HG02678 (cell line): ENCODE measurements around the gene GSG1L.

ENCODE experiments used
- ATAC-seq: cut with Tn5 transposase; IDR thresholded peaks from one replicate; pipeline ENCODE4 v1.9.1; 2021; ENCODE audit warnings: mild to moderate bottlenecking, moderate library complexity; ENCODE audit not compliant: unreplicated experiment

GSG1L gene

DNA sequence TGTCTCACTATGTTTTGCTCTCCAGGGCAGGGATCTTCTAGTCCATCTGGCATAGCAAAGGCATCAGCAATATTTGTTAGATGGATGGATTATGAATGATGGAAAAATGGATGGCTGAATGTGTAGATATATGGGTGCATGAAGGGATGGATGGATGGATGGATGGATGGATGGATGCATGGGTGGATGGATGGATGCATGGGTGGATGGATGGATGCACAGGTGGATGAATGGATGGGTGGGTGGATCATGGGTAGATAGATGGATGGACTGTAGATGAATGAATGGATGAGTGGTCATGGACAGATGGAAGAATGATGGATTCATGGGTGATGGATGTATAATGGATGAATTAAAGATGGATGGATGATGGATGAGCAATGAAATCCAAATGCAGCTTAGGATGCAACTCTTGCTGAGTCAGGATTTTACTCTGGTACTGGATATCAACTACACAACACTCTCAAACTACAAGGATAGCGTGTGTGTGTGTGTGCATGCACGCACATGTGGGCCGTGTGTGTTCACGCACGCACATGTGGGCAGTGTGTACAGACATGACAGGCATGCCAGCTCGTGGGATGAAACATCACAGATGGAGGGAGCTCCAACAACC, 34.0 kb downstream of the GSG1L start:
- no peak for ATAC-seq

DNA sequence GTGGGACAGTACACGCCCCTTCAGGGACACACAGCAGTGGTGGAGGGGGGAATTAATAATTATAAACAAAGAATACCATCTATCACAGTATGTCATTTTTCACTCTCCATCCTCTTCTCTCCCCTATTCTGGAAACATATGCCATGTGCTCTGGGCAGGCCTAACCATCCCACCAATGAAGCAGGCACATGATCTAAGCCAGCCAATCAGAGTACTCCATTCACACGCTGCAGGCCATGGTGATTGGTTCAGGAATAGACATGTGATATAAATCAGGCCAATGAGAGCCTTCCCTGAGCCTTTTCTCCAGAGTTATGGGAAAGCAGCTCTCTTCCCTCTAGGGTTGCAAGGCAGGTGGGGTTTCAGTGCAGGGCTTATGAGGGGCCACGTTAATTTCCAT, 36.5 kb downstream of the GSG1L start:
- ATAC-seq = no peak

DNA sequence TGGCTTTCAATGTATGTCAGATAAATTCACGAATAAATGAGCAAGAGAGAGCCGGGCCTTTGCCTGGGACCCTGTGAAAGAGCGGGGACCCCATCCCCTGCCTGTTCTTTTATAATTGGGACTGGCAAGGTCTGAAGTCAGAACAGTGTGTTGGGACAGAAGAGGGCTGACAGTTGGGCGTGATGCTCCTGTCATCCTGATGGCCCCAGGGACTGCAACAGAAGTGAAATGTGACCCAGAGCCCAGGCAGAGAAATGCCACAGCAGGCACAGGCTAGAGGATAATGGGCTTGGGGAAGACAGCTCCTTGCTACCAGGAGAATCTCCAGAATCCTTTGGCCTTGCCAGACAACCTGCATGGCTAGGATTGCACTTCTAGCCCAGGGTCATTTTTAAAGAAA, 37.9 kb downstream of the GSG1L start:
- ATAC-seq = no peak

GRCh38 chr16:28019218-28019617, 44.3 kb downstream of the GSG1L start:
- no peak for ATAC-seq

DNA sequence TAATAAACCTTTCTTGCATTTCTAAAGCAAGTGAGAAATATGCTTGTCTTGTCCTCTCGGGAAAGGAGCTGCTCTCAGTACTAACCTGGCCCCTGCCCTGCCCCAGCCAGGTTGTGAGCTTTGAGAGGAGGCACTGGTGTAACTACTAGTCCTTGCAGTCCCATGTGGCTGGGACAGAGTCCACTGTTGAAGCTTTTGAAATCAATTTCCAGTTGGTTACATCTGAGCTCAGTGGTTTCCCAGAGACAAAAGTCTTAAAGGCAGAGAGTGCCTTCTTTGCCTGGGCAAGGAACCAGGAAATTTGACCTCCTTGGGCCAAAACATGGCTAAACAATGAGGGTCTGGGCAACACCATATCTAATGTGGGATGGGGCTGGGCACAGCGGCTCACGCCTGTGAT, 48.7 kb downstream of the GSG1L start:
- ATAC-seq = no peak

DNA sequence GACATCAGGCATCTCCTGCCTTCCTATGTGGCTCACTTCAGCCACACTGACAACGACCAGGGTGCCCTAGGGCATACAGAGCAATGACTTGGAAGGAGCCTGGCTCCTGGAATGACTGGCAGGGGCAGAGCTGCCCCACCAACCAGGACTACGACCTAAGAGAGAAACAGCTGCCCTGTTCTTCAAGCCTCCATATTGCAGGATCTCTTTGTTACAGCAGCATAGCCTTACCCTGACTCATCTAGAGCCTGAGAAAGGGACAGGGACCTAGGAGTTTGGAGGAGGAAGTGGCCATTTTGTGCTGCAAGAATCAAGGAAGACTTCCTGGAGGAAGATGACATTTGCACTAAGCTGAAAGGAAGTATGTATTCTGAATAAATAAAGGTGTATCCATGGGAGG, 49.6 kb downstream of the GSG1L start:
- no peak for ATAC-seq

GRCh38 chr16:28013392-28013791, 50.1 kb downstream of the GSG1L start:
- no peak for ATAC-seq

DNA sequence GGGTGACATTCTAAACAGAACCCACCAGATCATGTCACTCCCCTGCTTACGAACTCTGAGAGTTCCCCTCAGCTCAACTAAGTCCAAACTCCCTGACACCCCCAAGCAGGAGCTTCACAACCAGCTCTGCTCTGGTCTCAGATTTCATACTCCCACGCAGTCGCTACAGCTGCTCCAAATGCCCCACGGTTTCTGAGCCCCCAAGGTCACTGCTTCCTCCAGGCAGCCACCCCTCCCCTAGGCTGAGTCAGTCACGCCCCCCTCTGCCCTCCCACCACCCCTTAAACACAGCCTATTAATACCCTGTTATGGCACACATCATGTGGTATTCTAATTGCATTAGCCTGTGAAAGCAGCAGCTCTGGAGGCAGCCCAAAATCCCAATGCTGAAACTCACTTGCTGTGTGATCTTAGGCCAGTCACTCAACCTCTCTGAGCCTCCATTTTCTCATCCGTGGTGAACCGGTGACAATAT, 51.5 kb downstream of the GSG1L start:
- ATAC-seq = no peak

DNA sequence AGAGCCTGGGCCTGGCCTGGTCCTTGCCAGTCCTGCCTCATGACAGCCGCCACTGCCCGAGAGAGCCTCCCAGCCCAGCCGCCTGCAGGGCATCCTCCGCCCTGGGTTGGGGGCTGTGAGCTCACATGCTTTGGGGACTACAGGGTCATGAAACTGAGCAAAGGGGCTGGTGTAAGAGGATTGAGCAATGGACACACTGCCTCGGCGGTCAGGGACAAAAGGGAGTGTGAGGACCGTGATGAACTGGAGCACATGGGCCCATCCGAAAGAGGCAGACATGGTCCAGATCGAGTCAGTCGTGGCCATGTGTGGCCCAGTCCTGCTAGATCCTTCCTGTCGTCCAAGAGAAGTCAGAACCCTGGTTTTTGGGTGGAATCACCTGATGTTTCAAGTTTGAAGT, 52.3 kb downstream of the GSG1L start:
- ATAC-seq = no peak

GRCh38 chr16:28010671-28011070, 52.8 kb downstream of the GSG1L start:
- ATAC-seq = no peak

DNA sequence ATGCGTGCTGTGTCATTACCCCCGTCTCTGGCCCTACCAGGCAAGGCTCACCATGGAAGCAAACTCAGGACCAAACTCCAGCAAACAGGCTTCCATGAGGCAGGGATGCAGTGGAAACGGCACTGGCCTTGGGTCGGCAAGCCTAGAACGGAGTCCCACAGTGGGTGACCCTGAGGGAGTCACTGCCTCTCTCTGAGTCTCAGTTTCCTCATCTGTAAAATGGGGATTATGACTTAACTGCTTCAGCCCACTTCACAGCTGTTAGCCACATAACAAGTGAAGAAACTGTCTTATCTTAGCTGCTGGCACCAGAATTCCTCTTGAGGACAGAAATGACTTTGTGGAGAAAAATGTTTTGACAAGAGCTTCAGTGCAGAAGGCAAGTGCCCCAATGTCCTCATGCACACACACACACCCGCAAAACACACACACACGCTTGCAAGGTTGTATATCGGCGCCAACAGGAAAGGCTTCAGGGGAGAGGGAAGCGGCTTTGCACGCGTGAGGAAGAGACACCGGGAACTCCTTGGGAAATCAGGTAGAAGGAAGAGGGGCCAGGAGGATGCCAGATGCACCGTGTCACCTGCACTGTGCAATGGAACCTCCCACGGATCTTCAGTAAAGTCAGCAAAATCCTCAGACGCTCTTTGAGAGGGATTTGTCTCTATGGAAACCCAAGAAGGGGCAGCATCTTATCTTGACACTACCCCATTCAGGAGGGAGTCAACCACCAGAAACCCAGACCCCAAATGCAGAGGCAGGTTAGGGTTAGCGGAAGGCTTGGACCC, 53.7 kb downstream of the GSG1L start:
- ATAC-seq = no peak

- ATAC-seq = no peak
These were observed 59.6 kb downstream of the GSG1L start for GRCh38 chr16:28003923-28004322.

- no peak for ATAC-seq
These were observed 60.3 kb downstream of the GSG1L start for GRCh38 chr16:28003021-28003865.

- no peak for ATAC-seq
These were observed 61.9 kb downstream of the GSG1L start for GRCh38 chr16:28001642-28002041.

GRCh38 chr16:28001184-28001583, 62.3 kb downstream of the GSG1L start:
- no peak for ATAC-seq

DNA sequence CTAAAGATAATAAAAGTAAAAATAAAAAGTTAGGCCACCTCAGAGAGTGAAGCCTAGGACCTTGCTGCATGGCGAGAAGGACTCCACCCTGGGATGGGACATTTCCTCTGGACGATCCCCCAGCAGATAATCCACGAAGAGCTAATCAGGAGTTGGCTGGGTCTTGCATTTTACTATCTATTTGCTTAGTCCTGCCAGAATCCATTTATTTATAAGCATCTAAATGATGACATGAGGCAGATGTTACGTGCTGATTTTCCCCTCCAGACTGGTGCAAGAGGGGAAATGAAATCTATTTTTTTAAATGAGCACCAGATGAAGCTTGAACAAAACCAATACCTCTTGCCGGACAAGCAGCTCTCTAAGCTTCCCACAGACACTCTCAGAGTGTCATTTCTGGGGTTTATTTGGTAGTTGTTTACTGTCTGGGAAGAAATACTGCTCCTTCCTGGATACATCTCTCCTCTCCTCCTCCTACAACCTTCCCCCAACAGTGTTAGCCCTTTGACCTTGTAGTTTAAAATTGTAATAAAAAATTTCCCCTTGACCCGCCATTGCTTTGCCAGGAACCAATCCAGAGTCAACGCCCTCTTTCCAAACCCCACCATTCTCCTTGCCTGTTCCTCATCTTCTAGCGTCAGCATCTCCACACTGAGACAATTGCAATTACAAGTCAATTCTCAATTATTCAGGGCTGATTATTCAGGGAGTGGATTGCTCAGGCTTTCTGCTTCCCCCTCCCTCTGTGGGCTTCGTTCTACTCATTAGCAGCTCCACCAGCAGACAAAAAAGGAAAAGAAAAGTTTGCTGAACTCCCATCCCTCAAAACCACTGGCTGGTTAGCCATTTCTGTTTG, 63.0 kb downstream of the GSG1L start:
- ATAC-seq = no peak

- no peak for ATAC-seq
These were observed 63.8 kb downstream of the GSG1L start for GRCh38 chr16:27999687-28000086.

GRCh38 chr16:27995378-27995777, 68.1 kb downstream of the GSG1L start:
- ATAC-seq = no peak

GRCh38 chr16:27994686-27995085, 68.8 kb downstream of the GSG1L start:
- no peak for ATAC-seq

DNA sequence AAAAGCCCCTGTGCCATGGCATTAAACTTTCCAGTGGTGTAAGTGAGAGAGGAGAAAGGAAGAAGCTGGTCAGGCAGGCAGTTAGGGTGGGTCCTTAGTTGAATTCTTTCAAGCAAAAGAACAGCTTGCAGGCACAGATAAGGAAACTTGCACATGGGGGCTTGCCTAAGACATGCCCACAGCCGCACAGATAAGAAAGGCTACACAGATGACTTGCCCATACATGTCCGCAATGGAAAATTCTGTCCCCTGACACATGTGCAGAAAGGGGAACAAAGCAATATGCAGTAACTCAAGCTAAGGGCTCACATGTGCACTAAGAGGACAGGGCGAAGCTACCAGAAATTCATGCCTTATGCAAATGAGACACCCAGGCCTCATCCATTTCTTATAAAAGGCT, 69.9 kb downstream of the GSG1L start:
- ATAC-seq = no peak

- ATAC-seq = no peak
These were observed 71.6 kb downstream of the GSG1L start for GRCh38 chr16:27991876-27992275.
